ENCODE measurements around the gene UQCRC1. TPM values are rescaled to one million over a fixed set of nuclear protein-coding genes. Genes with fewer than 3 reads are reported as not detected.

UQCRC1 gene
- 146 TPM for polyA plus RNA-seq (2013, experiment 1 of 2)
- polyA plus RNA-seq (2013, experiment 2 of 2), result 152 TPM

- Histone ChIP-seq H3K79me1 (ENCODE audit: low read length) (peaks cover 3% of the 10 kb centered on the region), H3K36me3 (ENCODE audit: control insufficient read depth, insufficient read depth, low read length) (peaks cover 9% of the 10 kb centered on the region), H2BK5ac (ENCODE audit: low read length) (peak within 1 kb of the TSS; percentile 98), H3K56ac (ENCODE audit: low read length) (peak within 1 kb of the TSS; percentile 100), H3K79me2 (ENCODE audit: control insufficient read depth, insufficient read depth, low read length) (peaks cover 11% of the 10 kb centered on the region), H4K8ac (ENCODE audit: low read depth, low read length) (no peak within 1 kb of the TSS), H3K4me2 (ENCODE audit: low read length) (peak within 1 kb of the TSS; percentile 94), H3K9ac (ENCODE audit: low read length) (peak within 1 kb of the TSS; percentile 99), H3K23ac (ENCODE audit: low read length) (peak within 1 kb of the TSS; percentile 100), H3K4ac (ENCODE audit: low read depth, low read length) (peak within 1 kb of the TSS; percentile 44), H2BK120ac (ENCODE audit: low read depth, low read length) (no peak within 1 kb of the TSS), H2AK5ac (ENCODE audit: low read length) (no peak within 1 kb of the TSS), H2BK15ac (replicated peaks; ENCODE audit: low read depth) (no peak within 1 kb of the TSS), H3K18ac (ENCODE audit: low read length) (peak within 1 kb of the TSS; percentile 35), H3K4me1 (ENCODE audit: control insufficient read depth, low read depth, low read length) (no peaks in the 10 kb centered on the region), H3K27me3 (ENCODE audit: insufficient read depth, low read length, poor library complexity) (no peaks in the 10 kb centered on the region), H3K27ac (ENCODE audit: low read depth, low read length) (peak within 1 kb of the TSS; percentile 74), H4K5ac (ENCODE audit: low read length) (no peak within 1 kb of the TSS), H3K4me3 (ENCODE audit: low read length) (peak within 1 kb of the TSS; percentile 99)
- DNase-seq, result peak; percentile 96
- no CpG with 5 or more reads among the region's 86 CpGs for WGBS (ENCODE audit: extremely low coverage, insufficient coverage, low lambda C conversion rate)
Measured at GRCh38 chr3:48609088-48610005, at the start of gene UQCRC1. Gene UQCRC1, minus strand, starts transcription at chr3:48609646. Its CDS starts 26 bp downstream, at chr3:48609620.

GRCh38 chr3:48656841-48657281 is 47.4 kb upstream of the UQCRC1 start:
- Histone ChIP-seq H3K56ac (ENCODE audit: low read length) (peak overlapping the region; percentile 85), H3K18ac (ENCODE audit: low read length) (no peak overlapping the region), H3K9ac (ENCODE audit: low read length) (peak overlapping the region; percentile 72), H2BK15ac (replicated peaks; ENCODE audit: low read depth) (no peak overlapping the region), H3K4me1 (ENCODE audit: control insufficient read depth, low read depth, low read length) (peaks cover 6% of the 10 kb centered on the region), H4K5ac (ENCODE audit: low read length) (no peak overlapping the region), H3K4ac (ENCODE audit: low read depth, low read length) (no peak overlapping the region), H3K79me2 (ENCODE audit: control insufficient read depth, insufficient read depth, low read length) (no peaks in the 10 kb centered on the region), H2AK5ac (ENCODE audit: low read length) (peak overlapping the region; percentile 65), H3K27me3 (ENCODE audit: insufficient read depth, low read length, poor library complexity) (no peaks in the 10 kb centered on the region), H3K36me3 (ENCODE audit: control insufficient read depth, insufficient read depth, low read length) (no peaks in the 10 kb centered on the region), H3K27ac (ENCODE audit: low read depth, low read length) (no peak overlapping the region), H3K23ac (ENCODE audit: low read length) (no peak overlapping the region), H4K8ac (ENCODE audit: low read depth, low read length) (no peak overlapping the region), H3K79me1 (ENCODE audit: low read length) (no peaks in the 10 kb centered on the region), H2BK5ac (ENCODE audit: low read length) (no peak overlapping the region), H3K4me3 (ENCODE audit: low read length) (no peak overlapping the region), H2BK120ac (ENCODE audit: low read depth, low read length) (no peak overlapping the region), H3K4me2 (ENCODE audit: low read length) (no peak overlapping the region)
- WGBS (ENCODE audit: extremely low coverage, insufficient coverage, low lambda C conversion rate), result no CpG with 5 or more reads among the region's 45 CpGs
- DNase-seq, result no peak

- H2AK5ac ChIP-seq (ENCODE audit: low read length), result no peak overlapping the region
- no peaks in the 10 kb centered on the region for H3K79me2 ChIP-seq (ENCODE audit: control insufficient read depth, insufficient read depth, low read length)
- peak; percentile 93 for DNase-seq
- H3K18ac ChIP-seq (ENCODE audit: low read length), result no peak overlapping the region
- peak overlapping the region; percentile 85 for H3K56ac ChIP-seq (ENCODE audit: low read length)
- peak overlapping the region; percentile 25 for H2BK5ac ChIP-seq (ENCODE audit: low read length)
- no peak overlapping the region for H2BK120ac ChIP-seq (ENCODE audit: low read depth, low read length)
- no peak overlapping the region for H4K8ac ChIP-seq (ENCODE audit: low read depth, low read length)
- H3K27me3 ChIP-seq (ENCODE audit: insufficient read depth, low read length, poor library complexity), result no peaks in the 10 kb centered on the region
- H4K5ac ChIP-seq (ENCODE audit: low read length), result no peak overlapping the region
- H3K4me1 ChIP-seq (ENCODE audit: control insufficient read depth, low read depth, low read length), result peaks cover 6% of the 10 kb centered on the region
- H2BK15ac ChIP-seq (replicated peaks; ENCODE audit: low read depth), result no peak overlapping the region
- peak overlapping the region; percentile 24 for H3K27ac ChIP-seq (ENCODE audit: low read depth, low read length)
- H3K4me2 ChIP-seq (ENCODE audit: low read length), result peak overlapping the region; percentile 52
- H3K9ac ChIP-seq (ENCODE audit: low read length), result peak overlapping the region; percentile 72
- no peak overlapping the region for H3K23ac ChIP-seq (ENCODE audit: low read length)
- WGBS (ENCODE audit: extremely low coverage, insufficient coverage, low lambda C conversion rate), result no CpG with 5 or more reads among the region's 94 CpGs
- H3K4ac ChIP-seq (ENCODE audit: low read depth, low read length), result no peak overlapping the region
- H3K36me3 ChIP-seq (ENCODE audit: control insufficient read depth, insufficient read depth, low read length), result no peaks in the 10 kb centered on the region
- H3K79me1 ChIP-seq (ENCODE audit: low read length), result no peaks in the 10 kb centered on the region
- peak overlapping the region; percentile 32 for H3K4me3 ChIP-seq (ENCODE audit: low read length)
Measured at GRCh38 chr3:48656061-48656840, 46.8 kb upstream of the UQCRC1 start.

- H3K79me1 ChIP-seq (ENCODE audit: low read length), result no peaks in the 10 kb centered on the region
- no peak for DNase-seq
Measured at GRCh38 chr3:48655606-48656005, 46.2 kb upstream of the UQCRC1 start.

GRCh38 chr3:48655063-48655462 is 45.6 kb upstream of the UQCRC1 start:
- Histone ChIP-seq H3K23ac (ENCODE audit: low read length) (no peak overlapping the region), H3K18ac (ENCODE audit: low read length) (no peak overlapping the region), H3K79me2 (ENCODE audit: control insufficient read depth, insufficient read depth, low read length) (no peaks in the 10 kb centered on the region), H2AK5ac (ENCODE audit: low read length) (no peak overlapping the region), H3K4me3 (ENCODE audit: low read length) (no peak overlapping the region), H3K9ac (ENCODE audit: low read length) (no peak overlapping the region), H2BK5ac (ENCODE audit: low read length) (no peak overlapping the region), H2BK15ac (replicated peaks; ENCODE audit: low read depth) (no peak overlapping the region), H3K79me1 (ENCODE audit: low read length) (no peaks in the 10 kb centered on the region), H3K36me3 (ENCODE audit: control insufficient read depth, insufficient read depth, low read length) (no peaks in the 10 kb centered on the region), H3K4ac (ENCODE audit: low read depth, low read length) (no peak overlapping the region), H3K56ac (ENCODE audit: low read length) (peak overlapping the region; percentile 84), H3K27me3 (ENCODE audit: insufficient read depth, low read length, poor library complexity) (no peaks in the 10 kb centered on the region), H4K8ac (ENCODE audit: low read depth, low read length) (no peak overlapping the region), H3K4me1 (ENCODE audit: control insufficient read depth, low read depth, low read length) (peaks cover 6% of the 10 kb centered on the region), H2BK120ac (ENCODE audit: low read depth, low read length) (no peak overlapping the region), H3K27ac (ENCODE audit: low read depth, low read length) (no peak overlapping the region), H3K4me2 (ENCODE audit: low read length) (no peak overlapping the region), H4K5ac (ENCODE audit: low read length) (no peak overlapping the region)
- no peak for DNase-seq
- WGBS (ENCODE audit: extremely low coverage, insufficient coverage, low lambda C conversion rate), result no CpG with 5 or more reads among the region's 12 CpGs

More at GRCh38 chr3:48655606-48656005, 46.2 kb upstream of the UQCRC1 start:
- Histone ChIP-seq H4K8ac (ENCODE audit: low read depth, low read length) (no peak overlapping the region), H3K27ac (ENCODE audit: low read depth, low read length) (no peak overlapping the region), H3K4me1 (ENCODE audit: control insufficient read depth, low read depth, low read length) (peaks cover 6% of the 10 kb centered on the region), H3K27me3 (ENCODE audit: insufficient read depth, low read length, poor library complexity) (no peaks in the 10 kb centered on the region), H2AK5ac (ENCODE audit: low read length) (no peak overlapping the region), H3K4ac (ENCODE audit: low read depth, low read length) (no peak overlapping the region), H3K23ac (ENCODE audit: low read length) (no peak overlapping the region), H2BK15ac (replicated peaks; ENCODE audit: low read depth) (no peak overlapping the region), H4K5ac (ENCODE audit: low read length) (no peak overlapping the region), H3K9ac (ENCODE audit: low read length) (peak overlapping the region; percentile 63), H2BK5ac (ENCODE audit: low read length) (no peak overlapping the region), H3K56ac (ENCODE audit: low read length) (peak overlapping the region; percentile 84), H2BK120ac (ENCODE audit: low read depth, low read length) (no peak overlapping the region), H3K4me3 (ENCODE audit: low read length) (no peak overlapping the region), H3K18ac (ENCODE audit: low read length) (no peak overlapping the region), H3K36me3 (ENCODE audit: control insufficient read depth, insufficient read depth, low read length) (no peaks in the 10 kb centered on the region), H3K79me2 (ENCODE audit: control insufficient read depth, insufficient read depth, low read length) (no peaks in the 10 kb centered on the region), H3K4me2 (ENCODE audit: low read length) (no peak overlapping the region)
- no CpG with 5 or more reads among the region's 30 CpGs for whole genome bisulfite sequencing (ENCODE audit: extremely low coverage, insufficient coverage, low lambda C conversion rate)

Measured in mesendoderm (in vitro differentiated cells).